22Rv1 (cell line): ENCODE results near the gene MGAT5.

ENCODE experiments used
- H3K27ac ChIP-seq: fragments of 450-650 bp; 2 replicates; pipeline ENCODE4 v1.5.1; 2017
- CTCF ChIP-seq: fragments of 450-650 bp; IDR thresholded peaks from 2 replicates; pipeline ENCODE4 v1.5.1; 2017; ENCODE audit warnings: mild to moderate bottlenecking
- ZFX ChIP-seq: fragments of 450-650 bp; IDR thresholded peaks from 2 replicates; pipeline ENCODE4 v1.6.1; 2017; ENCODE audit warnings: antibody characterized with exemption, borderline replicate concordance

MGAT5 gene

GRCh38 chr2:134253804-134254203 is at the start of gene MGAT5:
TSS of gene MGAT5 (plus strand) at chr2:134254072. CDS start at chr2:134254404, 332 bp downstream.
- H3K27ac ChIP-seq: no peak within 1 kb of the TSS
- TF ChIP-seq CTCF: no peak
- no peak for TF ChIP-seq ZFX

GRCh38 chr2:134205087-134205486 is 48.8 kb upstream of the MGAT5 start:
- H3K27ac ChIP-seq: no peak overlapping the region
- TF ChIP-seq CTCF (no peak), ZFX (no peak)

GRCh38 chr2:134206031-134206430 is 47.8 kb upstream of the MGAT5 start:
- no peak for TF ChIP-seq CTCF
- no peak for TF ChIP-seq ZFX
- no peak overlapping the region for H3K27ac ChIP-seq

GRCh38 chr2:134206573-134206972 is 47.3 kb upstream of the MGAT5 start:
- no peak overlapping the region for H3K27ac ChIP-seq
- no peak for TF ChIP-seq CTCF
- TF ChIP-seq ZFX: no peak

- H3K27ac ChIP-seq: no peak overlapping the region
- TF ChIP-seq ZFX (no peak), CTCF (peak; percentile 61)
Observed at GRCh38 chr2:134207589-134208209, 46.2 kb upstream of the MGAT5 start.

GRCh38 chr2:134208825-134209224 is 45.0 kb upstream of the MGAT5 start:
- TF ChIP-seq ZFX (no peak), CTCF (no peak)
- no peak overlapping the region for H3K27ac ChIP-seq

GRCh38 chr2:134212746-134213145 is 41.1 kb upstream of the MGAT5 start:
- H3K27ac ChIP-seq: no peak overlapping the region
- TF ChIP-seq ZFX (no peak), CTCF (no peak)
